Measurements from ENCODE around the gene CFAP100. TPM values are rescaled to one million over a fixed set of nuclear protein-coding genes. Genes with fewer than 3 reads are reported as not detected.

Gene CFAP100
- total RNA-seq, 1 experiment from 2014 or later, result not detected

GRCh38 chr3:126345641-126346460 lies 48.9 kb upstream of the CFAP100 start (continued):
- TF ChIP-seq REST (IDR thresholded peaks at IDR 0.05; ENCODE audit: low read depth), result no peak
- TF ChIP-seq POLR2AphosphoS5 (IDR thresholded peaks at IDR 0.05; ENCODE audit: low read depth, low read length), result no peak
- no peak for TF ChIP-seq ELF1 (IDR thresholded peaks at IDR 0.05; ENCODE audit: borderline replicate concordance, low read depth)

DNA sequence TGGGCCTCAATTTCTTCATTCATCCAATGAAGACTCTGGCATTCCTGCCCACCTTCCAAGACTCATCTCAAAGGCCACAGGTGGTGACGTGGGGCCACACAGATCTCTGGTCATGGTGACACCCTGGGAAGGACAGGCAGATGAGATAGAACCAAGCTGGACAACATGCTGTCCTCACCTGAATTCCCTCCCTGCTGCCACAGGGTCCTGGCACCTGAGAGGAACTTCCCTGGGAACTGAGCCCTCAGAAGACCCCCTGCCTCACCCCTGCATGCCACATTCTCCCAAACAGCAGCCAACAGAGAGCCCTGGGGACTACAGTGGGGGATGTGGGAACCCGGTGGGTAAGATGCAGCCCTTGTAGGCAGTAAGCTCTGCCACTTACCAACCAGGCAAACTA lies 48.2 kb upstream of the CFAP100 start:
- ATAC-seq (no peak), DNase-seq (ENCODE audit: low read depth, low spot score) (no peak)
- BruUV-seq (replicated peaks), result no TSS peak
- ChIA-PET POLR2A (no interaction called here), CTCF (no interaction called here), RAD21 (ENCODE audit: low non-redundant PET in 1 of 2, low total read pairs in 2 of 2, uncharacterized antibody in 2 of 2, unreplicated experiment in 2 of 2) (no interaction called here)
- Histone ChIP-seq H3K4me3 (replicated peaks in 1 of 2; ENCODE audit: low read depth in 1 of 2, low read length in 2 of 2) (no peak overlapping the region), H3K9me2 (ENCODE audit: insufficient read depth) (no peaks in the 10 kb centered on the region), H3K4me1 (ENCODE audit: control insufficient read depth in 1 of 2, insufficient read depth in 2 of 2, low read length in 2 of 2) (no peaks in the 10 kb centered on the region), H4K20me1 (ENCODE audit: insufficient read depth) (no peaks in the 10 kb centered on the region), H3K79me2 (ENCODE audit: insufficient read depth, low read length) (no peaks in the 10 kb centered on the region), H3K27ac (ENCODE audit: low read depth, low read length) (no peak overlapping the region), H2AFZ (ENCODE audit: low read depth, low read length, poor library complexity, severe bottlenecking) (no peak overlapping the region), H3K27me3 (ENCODE audit: insufficient read depth, low read length) (no peaks in the 10 kb centered on the region), H3K4me2 (ENCODE audit: low read length) (no peak overlapping the region), H3K9me3 (ENCODE audit: control insufficient read depth in 1 of 2, insufficient read depth in 1 of 2, low read depth in 1 of 2, low read length in 2 of 2) (no peaks in the 10 kb centered on the region), H3K36me3 (ENCODE audit: control insufficient read depth in 1 of 2, insufficient read depth in 2 of 2, low read length in 2 of 2) (no peaks in the 10 kb centered on the region), H3K9ac (ENCODE audit: low read length) (no peak overlapping the region)
- TF ChIP-seq POLR2A (IDR thresholded peaks at IDR 0.05; ENCODE audit: borderline replicate concordance, extremely low read depth, insufficient read depth, insufficient read length), result no peak
- TF ChIP-seq EZH2 (IDR thresholded peaks at IDR 0.05), result no peak
- no peak for TF ChIP-seq ZFX (IDR thresholded peaks at IDR 0.05)
- no peak for TF ChIP-seq ATF3 (IDR thresholded peaks at IDR 0.05)
- TF ChIP-seq, protein P1, sequence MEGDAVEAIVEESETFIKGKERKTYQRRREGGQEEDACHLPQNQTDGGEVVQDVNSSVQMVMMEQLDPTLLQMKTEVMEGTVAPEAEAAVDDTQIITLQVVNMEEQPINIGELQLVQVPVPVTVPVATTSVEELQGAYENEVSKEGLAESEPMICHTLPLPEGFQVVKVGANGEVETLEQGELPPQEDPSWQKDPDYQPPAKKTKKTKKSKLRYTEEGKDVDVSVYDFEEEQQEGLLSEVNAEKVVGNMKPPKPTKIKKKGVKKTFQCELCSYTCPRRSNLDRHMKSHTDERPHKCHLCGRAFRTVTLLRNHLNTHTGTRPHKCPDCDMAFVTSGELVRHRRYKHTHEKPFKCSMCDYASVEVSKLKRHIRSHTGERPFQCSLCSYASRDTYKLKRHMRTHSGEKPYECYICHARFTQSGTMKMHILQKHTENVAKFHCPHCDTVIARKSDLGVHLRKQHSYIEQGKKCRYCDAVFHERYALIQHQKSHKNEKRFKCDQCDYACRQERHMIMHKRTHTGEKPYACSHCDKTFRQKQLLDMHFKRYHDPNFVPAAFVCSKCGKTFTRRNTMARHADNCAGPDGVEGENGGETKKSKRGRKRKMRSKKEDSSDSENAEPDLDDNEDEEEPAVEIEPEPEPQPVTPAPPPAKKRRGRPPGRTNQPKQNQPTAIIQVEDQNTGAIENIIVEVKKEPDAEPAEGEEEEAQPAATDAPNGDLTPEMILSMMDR (IDR thresholded peaks at IDR 0.05 in 2 of 3, conservative IDR thresholded peaks at IDR 0.05 in 1 of 3; ENCODE audit: borderline replicate concordance in 1 of 3, insufficient read depth in 1 of 3, low read depth in 2 of 3, low read length in 2 of 3), result no peak
- TF ChIP-seq YY1 (IDR thresholded peaks at IDR 0.05; ENCODE audit: extremely low read depth, insufficient replicate concordance, low read depth, low read length), result no peak
- TF ChIP-seq CBX3 (IDR thresholded peaks at IDR 0.05; ENCODE audit: low read depth), result no peak
- no peak for TF ChIP-seq RAD21 (IDR thresholded peaks at IDR 0.05; ENCODE audit: low read depth)
- no peak for TF ChIP-seq ZNF274 (IDR thresholded peaks at IDR 0.05; ENCODE audit: low read depth, low read length)
- intact Hi-C loops (cut with micrococcal nuclease), result no loop called here
